HepG2 (cell line): ENCODE results near the gene ANKS3. TPM values are rescaled to one million over a fixed set of nuclear protein-coding genes. Genes with fewer than 3 reads are reported as not detected.
A peak's percentile ranks its signal among the peaks of the same experiment; 100 is the strongest.

Experiments used
- ATAC-seq: fragments of 200-7000 bp; cut with Tn5 transposase; 3 replicates; pipeline ENCODE4 v1.9.1; 2020; ENCODE audit warnings: mild to moderate bottlenecking, moderate library complexity
- BruUV-seq: library from RNA; stranded (reverse); fragments of 400-500 nt; replicated peaks from 2 replicates; lab custom pipeline; 2021; lab: Mats Ljungman, UMichigan
- CTCF ChIA-PET: fragments of 300-600 bp; formaldehyde crosslinking; extraction: SDS; loops from one replicate; lab custom pipeline; 2021; ENCODE audit warnings: low total read pairs, inconsistent platforms, low intra/inter-chr PET ratio; lab: Yijun Ruan, JAX
- POLR2A ChIA-PET: fragments of 350-600 bp; sonication (Branson Sonifier 250); formaldehyde crosslinking; loops from one replicate; lab custom pipeline; 2020; ENCODE audit warnings: antibody characterized with exemption, inconsistent platforms; lab: Yijun Ruan, JAX
- DNase-seq: peaks from one replicate; pipeline ENCODE4 v3.0.0-alpha.2; 2015; ENCODE audit warnings: low spot score
- FAIRE-seq: peaks from 3 replicates; lab custom pipeline; 2011; peaks lifted over from hg19 to GRCh38; lab: Jason Lieb, UNC
- H2AFZ ChIP-seq: one replicate; pipeline ENCODE4 v1.6.1; 2011; ENCODE audit warnings: low read length, inconsistent platforms
- H3K27ac ChIP-seq: fragments of 300-600 bp; 3 replicates; pipeline ENCODE4 v1.8.0; 2011; ENCODE audit warnings: mixed run types, mild to moderate bottlenecking, mixed read lengths, low read length, inconsistent platforms; ENCODE audit not compliant: insufficient read depth; ENCODE audit errors: extremely low read length
- H3K27me3 ChIP-seq, 2 experiments: fragments of 200-600 bp in 1 of 2; 2 replicates in 1 of 2; 3 replicates in 1 of 2; pipeline versions ENCODE4 v1.6.0 to v1.8.0; 2011; ENCODE audit warnings: low read length in 2 of 2, mild to moderate bottlenecking in 2 of 2, moderate library complexity in 2 of 2, inconsistent platforms in 1 of 2; ENCODE audit not compliant: insufficient read depth in 2 of 2, control insufficient read depth in 1 of 2
- H3K36me3 ChIP-seq, 2 experiments: fragments of 200-600 bp in 1 of 2; replicated peaks in 1 of 2; 2 replicates in 1 of 2; 3 replicates in 1 of 2; pipeline versions ENCODE4 v1.5.1 to v1.8.0; 2011; ENCODE audit warnings: low read length in 2 of 2, inconsistent platforms in 1 of 2; ENCODE audit not compliant: insufficient read depth in 2 of 2, control insufficient read depth in 1 of 2
- H3K4me1 ChIP-seq: 2 replicates; pipeline ENCODE4 v1.5.1; 2012; ENCODE audit warnings: low read length, inconsistent platforms; ENCODE audit not compliant: insufficient read depth
- H3K4me2 ChIP-seq: 2 replicates; pipeline ENCODE4 v1.6.0; 2011; ENCODE audit warnings: low read depth, low read length, inconsistent platforms
- H3K4me3 ChIP-seq, 3 experiments: fragments of 200-600 bp in 1 of 3; sonication (generic), shearing (Covaris generic) in 1 of 3; replicated peaks in 1 of 3; 2 replicates each; pipeline ENCODE4 v1.5.1; 2011 to 2016; ENCODE audit warnings: low read length in 3 of 3, inconsistent platforms in 2 of 3, low read depth in 2 of 3, mild to moderate bottlenecking in 2 of 3, control low read depth in 1 of 3, mixed read lengths in 1 of 3; ENCODE audit not compliant: insufficient read depth in 1 of 3
- H3K79me2 ChIP-seq: one replicate; pipeline ENCODE4 v1.6.1; 2011; ENCODE audit warnings: low read length, inconsistent platforms; ENCODE audit not compliant: insufficient read depth
- H3K9ac ChIP-seq: 2 replicates; pipeline ENCODE4 v1.6.0; 2011; ENCODE audit warnings: mild to moderate bottlenecking, low read depth, low read length, inconsistent platforms; ENCODE audit not compliant: insufficient read depth
- H3K9me3 ChIP-seq: 2 replicates; pipeline ENCODE4 v1.5.1; 2012; ENCODE audit warnings: mild to moderate bottlenecking, low read length
- H4K20me1 ChIP-seq: 2 replicates; pipeline ENCODE4 v1.6.0; 2011; ENCODE audit warnings: inconsistent platforms, mild to moderate bottlenecking, low read length, moderate library complexity; ENCODE audit not compliant: insufficient read depth
- AHR ChIP-seq: IDR thresholded peaks from 2 replicates; pipeline ENCODE4 v1.6.1; 2018; ENCODE audit warnings: missing genetic modification reagents, missing compliant biosample characterization
- GABPA ChIP-seq, 2 experiments: IDR thresholded peaks; 2 replicates each; pipeline ENCODE4 v1.6.1; 2011 to 2016; ENCODE audit warnings: low read depth in 2 of 2, low read length in 1 of 2, missing biosample characterization in 1 of 2, missing genetic modification characterization in 1 of 2
- NCOA2 ChIP-seq: sonication (generic); formaldehyde crosslinking; IDR thresholded peaks from 2 replicates; pipeline ENCODE4 v1.8.0; 2022; ENCODE audit warnings: inconsistent platforms
- POLR2AphosphoS5 ChIP-seq: IDR thresholded peaks from 2 replicates; pipeline ENCODE4 v1.6.1; 2012; ENCODE audit warnings: low read depth, low read length
- RBFOX2 ChIP-seq: fragments of 200-400 bp; formaldehyde crosslinking; IDR thresholded peaks from 2 replicates; pipeline ENCODE4 v1.6.1; 2017; ENCODE audit warnings: low read depth, mild to moderate bottlenecking, low read length
- RFX1 ChIP-seq: fragments of 450-650 bp; IDR thresholded peaks from 2 replicates; pipeline ENCODE4 v1.6.1; 2017
- ZNF660 ChIP-seq: sonication (generic); formaldehyde crosslinking; IDR thresholded peaks from 2 replicates; pipeline ENCODE4 v1.5.1; 2020; ENCODE audit warnings: mild to moderate bottlenecking, low read depth, missing genetic modification reagents, borderline replicate concordance
- WGBS: methylation state at CpG from one replicate; pipeline ENCODE4 v1.1.6; 2017; ENCODE audit warnings: low lambda C conversion rate; 5-methylcytosine and 5-hydroxymethylcytosine counted together
- in situ Hi-C: cut with HindIII; loops from 2 replicates; pipeline ENCODE4 v1.10.0; 2017; ENCODE audit warnings: low pct_unique_long_range_greater_than_20kb; ENCODE audit not compliant: extremely low pct_ligation_motif_present
- intact Hi-C: fragments of 100-400 bp; cut with micrococcal nuclease; formaldehyde crosslinking; loops from one replicate; pipeline ENCODE4 v1.10.0; 2022; ENCODE audit not compliant: unreplicated experiment
- polyA plus RNA-seq, 8 experiments: library from polyadenylated mRNA; depleted of rRNA in 3 of 8; stranded (reverse) in 7 of 8; unstranded in 1 of 8; fragments of >200 nt; fragmentation: Illumina TruSeq in 4 of 8; extraction: Trizol in 4 of 8; gene quantifications; 2 replicates each; pipeline versions ENCODE4 v1.2.1 to v1.2.3, GENCODE V29; 2011 to 2016; ENCODE audit warnings: low read depth in 4 of 8, missing spikeins in 1 of 8, mixed read lengths in 1 of 8; ENCODE audit not compliant: insufficient read depth in 1 of 8
- total RNA-seq, 5 experiments: library from RNA; depleted of rRNA; stranded (reverse); fragments of >200 nt; fragmentation: Illumina TruSeq; extraction: Trizol; gene quantifications; 2 replicates each; pipeline ENCODE4 v1.2.3, GENCODE V29; 2016; ENCODE audit warnings: low read depth in 1 of 5
- TF ChIP-seq, protein P1 (sequence below): fragments of 450-650 bp; IDR thresholded peaks from 2 replicates; pipeline ENCODE4 v1.6.1; 2016
- TF ChIP-seq, protein P2 (sequence below), 2 experiments: fragments of 450-650 bp in 1 of 2; sonication (generic) in 1 of 2; formaldehyde crosslinking in 1 of 2; IDR thresholded peaks; 2 replicates each; pipeline versions ENCODE4 v1.6.1 to v1.8.0; 2016 to 2022; ENCODE audit warnings: antibody characterized with exemption in 1 of 2, mild to moderate bottlenecking in 1 of 2, missing genetic modification reagents in 1 of 2
- TF ChIP-seq, protein P3 (sequence below): sonication (generic); formaldehyde crosslinking; IDR thresholded peaks from 2 replicates; pipeline ENCODE4 v1.4.0; 2020; ENCODE audit warnings: missing genetic modification reagents, borderline replicate concordance

The ANKS3 gene
- total and polyA plus RNA-seq, 2 of the 13 experiments (the other 11 are each of a cell fraction or from before 2014, with no cell fraction given) = 11.4 to 15.9 TPM

DNA sequence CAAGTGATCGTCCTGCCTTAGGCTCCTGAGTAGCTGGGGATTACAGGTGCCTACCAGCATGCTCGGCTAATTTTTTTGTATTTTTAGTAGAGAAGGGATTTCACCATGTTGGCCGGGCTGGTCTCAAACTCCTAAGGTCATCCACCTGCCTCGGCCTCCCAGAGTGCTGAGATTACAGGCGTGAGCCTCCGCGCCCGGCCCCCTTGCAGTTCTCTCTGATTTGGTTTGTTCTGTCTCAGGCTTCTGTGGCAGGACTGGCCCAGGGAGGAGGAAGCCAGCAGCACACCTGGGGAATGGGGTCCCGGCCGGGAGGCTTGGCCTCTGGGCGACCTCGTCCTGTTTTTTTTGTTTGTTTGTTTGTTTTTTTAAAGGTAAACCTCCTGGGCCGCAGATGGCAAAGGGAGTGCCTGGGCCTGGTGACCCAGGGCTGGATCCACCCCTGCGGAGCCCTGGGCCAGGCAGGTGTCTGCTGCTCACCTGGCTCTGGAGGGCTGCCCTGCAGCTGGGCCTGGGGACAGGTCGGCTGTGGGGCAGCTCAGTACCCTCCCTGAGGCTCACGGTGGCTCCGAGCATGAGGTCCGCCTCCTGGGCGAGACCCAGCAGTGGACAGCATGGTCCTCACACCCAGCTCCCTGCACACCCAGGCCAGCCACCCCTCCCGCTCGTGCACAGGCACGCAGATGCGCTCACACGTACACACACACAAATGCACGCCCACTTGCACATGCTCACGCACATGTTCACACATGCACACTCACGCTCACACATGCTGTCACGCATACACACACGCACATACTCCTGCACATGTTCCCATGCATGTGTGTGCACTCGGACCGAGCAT is 44.0 kb downstream of the ANKS3 start:
- ChIA-PET CTCF (no interaction called here), POLR2A (no interaction called here)
- H3K79me2 ChIP-seq = peaks cover 3% of the 10 kb centered on the region
- no peak for ATAC-seq
- H3K27me3 ChIP-seq = no peaks in the 10 kb centered on the region
- DNase-seq = no peak
- H3K9me3 ChIP-seq = no peaks in the 10 kb centered on the region
- H3K4me1 ChIP-seq = peaks cover 22% of the 10 kb centered on the region
- 94% methylated on average over 29 of the region's 31 CpGs for WGBS
- no TSS peak for BruUV-seq
- no peak overlapping the region for H3K9ac ChIP-seq
- no peak overlapping the region for H3K27ac ChIP-seq
- no peak overlapping the region for H2AFZ ChIP-seq
- intact Hi-C loops = no loop called here
- H4K20me1 ChIP-seq = no peaks in the 10 kb centered on the region
- no peak for FAIRE-seq
- peaks cover 13 to 17% of the 10 kb centered on the region in 2 experiments; a peak in 4 of 5 replicates for H3K36me3 ChIP-seq
- in situ Hi-C loops = no loop called here
- H3K4me3 ChIP-seq = no peak overlapping the region
- H3K4me2 ChIP-seq = no peak overlapping the region
- TF ChIP-seq, protein P1, sequence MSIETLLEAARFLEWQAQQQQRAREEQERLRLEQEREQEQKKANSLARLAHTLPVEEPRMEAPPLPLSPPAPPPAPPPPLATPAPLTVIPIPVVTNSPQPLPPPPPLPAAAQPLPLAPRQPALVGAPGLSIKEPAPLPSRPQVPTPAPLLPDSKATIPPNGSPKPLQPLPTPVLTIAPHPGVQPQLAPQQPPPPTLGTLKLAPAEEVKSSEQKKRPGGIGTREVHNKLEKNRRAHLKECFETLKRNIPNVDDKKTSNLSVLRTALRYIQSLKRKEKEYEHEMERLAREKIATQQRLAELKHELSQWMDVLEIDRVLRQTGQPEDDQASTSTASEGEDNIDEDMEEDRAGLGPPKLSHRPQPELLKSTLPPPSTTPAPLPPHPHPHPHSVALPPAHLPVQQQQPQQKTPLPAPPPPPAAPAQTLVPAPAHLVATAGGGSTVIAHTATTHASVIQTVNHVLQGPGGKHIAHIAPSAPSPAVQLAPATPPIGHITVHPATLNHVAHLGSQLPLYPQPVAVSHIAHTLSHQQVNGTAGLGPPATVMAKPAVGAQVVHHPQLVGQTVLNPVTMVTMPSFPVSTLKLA = peak; percentile 74
- TF ChIP-seq, protein P2, sequence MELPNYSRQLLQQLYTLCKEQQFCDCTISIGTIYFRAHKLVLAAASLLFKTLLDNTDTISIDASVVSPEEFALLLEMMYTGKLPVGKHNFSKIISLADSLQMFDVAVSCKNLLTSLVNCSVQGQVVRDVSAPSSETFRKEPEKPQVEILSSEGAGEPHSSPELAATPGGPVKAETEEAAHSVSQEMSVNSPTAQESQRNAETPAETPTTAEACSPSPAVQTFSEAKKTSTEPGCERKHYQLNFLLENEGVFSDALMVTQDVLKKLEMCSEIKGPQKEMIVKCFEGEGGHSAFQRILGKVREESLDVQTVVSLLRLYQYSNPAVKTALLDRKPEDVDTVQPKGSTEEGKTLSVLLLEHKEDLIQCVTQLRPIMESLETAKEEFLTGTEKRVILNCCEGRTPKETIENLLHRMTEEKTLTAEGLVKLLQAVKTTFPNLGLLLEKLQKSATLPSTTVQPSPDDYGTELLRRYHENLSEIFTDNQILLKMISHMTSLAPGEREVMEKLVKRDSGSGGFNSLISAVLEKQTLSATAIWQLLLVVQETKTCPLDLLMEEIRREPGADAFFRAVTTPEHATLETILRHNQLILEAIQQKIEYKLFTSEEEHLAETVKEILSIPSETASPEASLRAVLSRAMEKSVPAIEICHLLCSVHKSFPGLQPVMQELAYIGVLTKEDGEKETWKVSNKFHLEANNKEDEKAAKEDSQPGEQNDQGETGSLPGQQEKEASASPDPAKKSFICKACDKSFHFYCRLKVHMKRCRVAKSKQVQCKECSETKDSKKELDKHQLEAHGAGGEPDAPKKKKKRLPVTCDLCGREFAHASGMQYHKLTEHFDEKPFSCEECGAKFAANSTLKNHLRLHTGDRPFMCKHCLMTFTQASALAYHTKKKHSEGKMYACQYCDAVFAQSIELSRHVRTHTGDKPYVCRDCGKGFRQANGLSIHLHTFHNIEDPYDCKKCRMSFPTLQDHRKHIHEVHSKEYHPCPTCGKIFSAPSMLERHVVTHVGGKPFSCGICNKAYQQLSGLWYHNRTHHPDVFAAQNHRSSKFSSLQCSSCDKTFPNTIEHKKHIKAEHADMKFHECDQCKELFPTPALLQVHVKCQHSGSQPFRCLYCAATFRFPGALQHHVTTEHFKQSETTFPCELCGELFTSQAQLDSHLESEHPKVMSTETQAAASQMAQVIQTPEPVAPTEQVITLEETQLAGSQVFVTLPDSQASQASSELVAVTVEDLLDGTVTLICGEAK (IDR thresholded peaks at IDR 0.05) = no peak
- TF ChIP-seq, protein P2 (CRISPR knock-in tag; IDR thresholded peaks at IDR 0.05) = no peak
- TF ChIP-seq ZNF660 (CRISPR knock-in tag) (no peak), AHR (CRISPR knock-in tag) (no peak), GABPA (IDR thresholded peaks at IDR 0.05; ENCODE audit: low read depth, low read length) (no peak), GABPA (CRISPR knock-in tag; IDR thresholded peaks at IDR 0.05; ENCODE audit: low read depth) (no peak), RFX1 (no peak), POLR2AphosphoS5 (0 out of 2 replicates have a peak, but pooled peaks have one; percentile 8), NCOA2 (CRISPR knock-in tag) (no peak), RBFOX2 (0 out of 2 replicates have a peak, but pooled peaks have one; percentile 19)
- TF ChIP-seq, protein P3, sequence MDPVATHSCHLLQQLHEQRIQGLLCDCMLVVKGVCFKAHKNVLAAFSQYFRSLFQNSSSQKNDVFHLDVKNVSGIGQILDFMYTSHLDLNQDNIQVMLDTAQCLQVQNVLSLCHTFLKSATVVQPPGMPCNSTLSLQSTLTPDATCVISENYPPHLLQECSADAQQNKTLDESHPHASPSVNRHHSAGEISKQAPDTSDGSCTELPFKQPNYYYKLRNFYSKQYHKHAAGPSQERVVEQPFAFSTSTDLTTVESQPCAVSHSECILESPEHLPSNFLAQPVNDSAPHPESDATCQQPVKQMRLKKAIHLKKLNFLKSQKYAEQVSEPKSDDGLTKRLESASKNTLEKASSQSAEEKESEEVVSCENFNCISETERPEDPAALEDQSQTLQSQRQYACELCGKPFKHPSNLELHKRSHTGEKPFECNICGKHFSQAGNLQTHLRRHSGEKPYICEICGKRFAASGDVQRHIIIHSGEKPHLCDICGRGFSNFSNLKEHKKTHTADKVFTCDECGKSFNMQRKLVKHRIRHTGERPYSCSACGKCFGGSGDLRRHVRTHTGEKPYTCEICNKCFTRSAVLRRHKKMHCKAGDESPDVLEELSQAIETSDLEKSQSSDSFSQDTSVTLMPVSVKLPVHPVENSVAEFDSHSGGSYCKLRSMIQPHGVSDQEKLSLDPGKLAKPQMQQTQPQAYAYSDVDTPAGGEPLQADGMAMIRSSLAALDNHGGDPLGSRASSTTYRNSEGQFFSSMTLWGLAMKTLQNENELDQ = no peak
